GM19025 (cell line): ENCODE measurements around the gene KCNQ4.

ENCODE experiments used
- ATAC-seq: cut with Tn5 transposase; IDR thresholded peaks from one replicate; pipeline ENCODE4 v1.9.1; 2021; ENCODE audit warnings: mild to moderate bottlenecking, low read depth, moderate library complexity; ENCODE audit not compliant: unreplicated experiment

The KCNQ4 gene

DNA sequence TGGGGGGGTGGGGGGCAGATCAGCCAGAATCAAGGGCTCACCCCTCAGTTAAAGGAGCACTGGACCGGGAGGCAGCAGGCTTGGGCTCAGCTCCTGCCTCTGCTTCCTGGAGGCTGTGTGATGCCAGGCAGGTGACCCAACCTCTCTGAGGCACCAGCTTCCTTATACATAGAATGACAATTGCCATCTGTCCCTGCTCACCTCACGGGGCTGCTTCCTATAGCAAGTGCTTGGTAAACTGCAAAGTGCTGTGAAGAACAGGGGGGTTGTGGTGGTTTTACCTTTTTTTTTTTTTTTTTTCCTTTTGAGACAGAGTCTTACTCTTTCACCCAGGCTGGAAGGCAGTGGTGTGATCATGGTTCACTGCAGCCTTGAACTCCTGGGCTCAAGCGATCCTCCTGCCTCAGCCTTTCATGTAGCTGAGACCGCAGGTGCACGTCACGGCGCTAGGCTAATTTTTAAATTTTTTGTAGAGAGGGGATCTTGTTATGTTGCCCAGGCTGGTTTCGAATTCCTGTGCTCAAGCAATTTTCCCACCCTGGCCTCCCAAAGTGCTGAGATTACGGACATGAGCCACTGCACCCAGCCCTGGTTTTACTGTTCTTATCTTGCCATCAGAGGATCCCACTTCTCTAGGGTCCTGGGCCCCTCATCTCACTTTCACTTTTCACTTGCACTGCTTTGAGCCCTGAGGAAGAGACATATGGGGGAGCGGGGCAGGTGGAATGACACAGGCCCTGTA, 11.6 kb downstream of the KCNQ4 start:
- no peak for ATAC-seq

DNA sequence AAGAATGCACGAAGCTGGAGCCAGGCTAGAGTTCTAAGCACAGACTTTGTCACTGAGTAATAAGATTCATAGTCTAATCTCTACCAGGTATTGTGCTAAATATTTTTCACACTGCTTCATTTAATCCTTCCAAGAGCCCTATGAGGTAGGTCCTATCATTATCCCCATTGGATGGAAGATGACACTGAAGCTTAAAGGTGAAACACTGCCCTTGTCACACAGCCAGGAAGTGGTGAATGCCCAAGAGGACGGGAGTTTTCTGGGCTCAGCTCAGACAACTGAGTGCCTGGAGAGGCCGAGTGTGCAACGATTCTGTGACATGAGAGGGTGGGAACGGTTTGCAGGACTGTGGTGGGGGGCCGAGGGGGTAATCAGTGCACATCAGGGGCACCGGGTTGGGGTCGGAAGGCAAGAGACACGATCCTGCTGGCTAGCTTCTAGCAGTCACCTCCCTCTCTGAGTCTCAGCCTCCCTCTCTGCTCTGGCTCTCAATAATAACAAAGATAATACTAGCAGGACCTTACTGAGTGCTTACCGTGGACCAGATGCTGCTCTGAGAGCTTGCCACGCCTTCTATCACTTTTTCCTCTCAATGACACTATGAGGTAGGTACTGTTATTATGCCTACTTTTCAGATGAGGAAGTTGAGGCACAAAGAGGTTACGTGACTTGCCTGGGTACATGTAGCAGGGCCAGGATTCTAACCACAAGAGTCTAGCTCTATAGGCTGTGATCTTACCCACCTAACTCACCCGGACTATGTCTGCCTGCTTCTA, 12.4 kb downstream of the KCNQ4 start:
- no peak for ATAC-seq

DNA sequence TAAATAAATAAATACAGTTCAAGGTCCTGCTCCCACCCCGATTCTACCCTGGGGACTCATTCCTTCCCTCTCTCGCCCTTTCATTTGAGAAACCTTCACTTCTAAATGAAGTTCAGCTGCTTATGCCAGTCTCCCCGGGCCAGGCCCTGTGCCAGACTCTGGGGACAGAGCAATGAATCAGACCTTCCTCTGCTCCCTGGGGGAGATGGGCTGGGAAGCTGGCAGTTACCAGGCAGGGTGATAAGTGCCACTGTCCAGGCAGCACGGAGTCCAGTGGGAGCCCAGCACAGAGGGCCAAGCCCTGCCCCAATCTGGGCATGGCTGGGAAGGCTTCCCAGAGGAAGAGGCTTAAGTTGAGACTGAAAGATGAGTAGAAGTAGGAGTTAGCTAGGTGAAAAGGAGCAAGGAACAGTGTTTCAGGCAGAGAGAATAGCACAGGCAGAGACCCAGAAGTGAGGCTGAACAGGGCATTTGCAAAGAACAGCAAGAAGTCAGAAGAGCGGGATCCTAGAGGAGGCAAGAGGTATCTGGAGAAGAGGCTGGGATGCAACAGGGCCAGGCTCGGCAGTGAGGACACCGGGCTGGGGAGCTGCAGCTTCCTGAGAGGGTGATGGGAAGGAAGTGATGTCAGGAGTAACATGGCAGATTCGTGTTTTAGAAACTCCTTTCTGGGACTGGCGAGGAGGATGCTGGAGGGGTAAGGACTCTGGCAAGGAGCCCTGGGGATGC, 13.5 kb downstream of the KCNQ4 start:
- no peak for ATAC-seq

DNA sequence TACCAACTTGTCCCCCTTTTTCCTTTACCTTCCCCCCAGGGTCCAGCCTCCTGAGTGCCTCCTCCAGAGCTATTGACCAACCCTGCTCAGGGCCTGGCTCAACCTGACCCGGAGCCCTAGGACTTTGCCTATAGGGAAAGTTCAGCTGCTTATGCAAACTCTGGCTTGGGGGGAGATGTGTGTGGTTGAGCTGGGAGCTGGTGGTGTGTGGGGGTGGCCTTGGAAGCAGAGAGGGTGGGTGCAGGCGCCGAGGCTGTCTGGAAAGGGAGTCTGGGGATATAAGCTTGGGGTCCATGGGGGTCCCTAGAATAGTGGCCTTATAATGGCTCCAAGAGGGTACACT, 14.1 kb downstream of the KCNQ4 start:
- no peak for ATAC-seq

DNA sequence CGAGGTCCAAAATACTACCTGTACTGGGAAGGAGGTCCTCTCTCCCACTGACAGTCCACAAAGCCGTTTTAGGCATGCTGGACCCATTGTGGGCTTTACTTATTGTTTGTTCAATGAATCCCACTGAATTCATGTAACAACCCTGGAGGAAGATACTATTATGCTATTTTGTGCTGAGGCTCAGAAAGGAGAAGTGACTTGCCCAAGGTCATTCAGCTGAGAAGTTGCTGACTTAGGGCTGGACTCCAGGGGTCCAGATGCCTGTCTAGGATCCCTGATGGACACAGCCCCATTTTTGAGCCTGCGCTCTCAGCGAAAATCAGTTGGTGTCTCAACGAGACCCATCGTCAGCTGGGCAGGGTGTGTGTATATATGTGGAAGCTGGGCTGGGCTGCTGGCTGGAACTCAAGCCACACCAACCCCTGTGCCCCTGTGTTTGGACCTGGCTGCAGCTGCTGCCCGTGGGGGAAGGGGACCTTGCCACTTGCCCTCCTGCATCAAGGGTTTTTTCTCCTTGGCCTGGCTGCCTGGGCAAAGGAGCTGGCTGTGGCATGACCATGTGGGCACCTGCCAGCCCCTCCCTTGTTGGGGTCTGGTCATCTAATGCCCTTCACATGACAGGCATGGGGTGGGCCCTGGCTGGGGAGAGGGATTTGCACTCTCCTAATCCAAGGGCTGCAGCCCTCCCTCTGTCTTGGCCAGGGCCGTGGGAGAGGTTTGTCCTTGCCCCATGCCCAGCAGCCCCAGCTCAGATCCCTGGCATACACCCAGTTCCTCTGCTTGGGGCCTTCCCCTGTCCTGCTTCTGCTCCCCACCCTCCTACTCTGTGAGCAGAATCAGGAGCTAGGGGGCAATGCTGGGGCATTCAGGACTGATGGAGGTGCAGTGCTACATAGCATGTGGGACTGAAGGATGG, 15.0 kb downstream of the KCNQ4 start:
- ATAC-seq: no peak

DNA sequence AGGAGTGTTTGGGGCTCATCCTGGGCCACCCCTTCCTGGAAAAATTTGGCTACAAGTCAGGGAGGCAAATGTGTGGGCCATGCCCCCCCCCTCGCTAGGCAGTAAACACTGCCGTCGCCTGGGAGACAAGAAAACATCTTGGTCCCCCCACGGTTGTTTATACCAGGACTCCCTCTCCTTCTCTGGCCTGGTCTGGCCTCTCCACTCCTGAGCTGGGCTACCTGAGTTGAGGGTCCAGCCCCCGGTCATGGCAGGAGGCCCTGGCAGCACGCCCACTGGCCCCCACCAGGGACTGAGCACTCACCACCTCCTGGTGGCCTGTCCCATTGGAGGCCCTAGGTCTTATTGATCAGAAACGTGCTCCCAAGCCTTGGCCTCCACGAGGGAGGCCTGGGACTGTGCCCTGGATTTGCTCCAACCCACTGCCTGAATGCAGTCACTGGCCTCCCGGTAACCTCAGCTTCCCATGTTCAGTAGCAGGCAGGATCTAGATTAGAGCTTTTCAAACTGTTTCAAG, 15.8 kb downstream of the KCNQ4 start:
- ATAC-seq: no peak

DNA sequence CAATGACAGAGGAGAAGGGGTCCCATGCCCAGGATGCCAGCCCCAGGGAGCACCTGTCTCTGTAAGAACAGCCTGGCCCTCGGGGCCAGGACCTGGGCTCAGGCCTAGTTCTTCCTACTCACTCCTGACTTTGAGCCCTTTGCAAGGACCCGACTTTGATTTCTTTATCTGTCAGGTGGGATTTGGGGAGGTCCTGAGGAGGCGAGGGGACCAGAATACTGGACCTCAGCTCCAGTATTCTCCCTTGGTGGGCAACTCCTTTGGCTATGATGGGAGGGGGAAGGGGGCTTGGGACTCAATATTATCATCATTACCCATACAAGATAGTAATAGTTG, 18.1 kb downstream of the KCNQ4 start:
- no peak for ATAC-seq

DNA sequence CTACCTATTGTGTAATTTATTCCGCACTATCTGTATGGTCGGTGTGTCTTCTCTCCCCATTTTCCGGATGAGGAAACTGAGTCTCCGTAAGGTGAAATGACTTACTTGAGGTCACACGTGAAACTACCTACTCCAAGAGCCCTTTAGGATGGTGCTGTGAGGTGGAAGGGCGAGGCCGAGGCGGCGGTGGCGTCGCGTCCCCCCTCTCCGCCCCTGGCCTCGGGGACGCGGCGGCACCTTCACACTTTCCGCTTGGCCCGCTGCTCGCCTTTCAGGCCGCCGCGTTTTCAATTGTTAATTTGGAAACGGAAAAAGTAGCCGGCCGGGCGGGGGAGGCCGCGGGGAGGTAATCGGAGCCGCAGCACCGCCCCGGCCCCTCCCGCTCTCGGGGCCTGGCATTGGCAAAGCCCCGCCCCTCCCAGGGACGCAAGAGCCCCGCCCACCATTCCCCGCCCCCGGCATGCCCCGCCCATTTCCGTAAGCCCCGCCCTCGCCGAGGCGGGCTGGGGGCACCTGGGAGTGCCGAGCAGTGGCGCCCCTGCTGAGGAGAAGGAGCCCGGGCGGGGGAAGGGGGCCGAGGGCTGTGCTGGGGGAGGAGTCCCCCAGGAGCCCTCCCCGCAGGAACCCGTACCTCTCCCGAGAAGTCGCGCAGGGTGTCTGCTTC, 18.6 kb downstream of the KCNQ4 start:
- ATAC-seq: peak; percentile 71

DNA sequence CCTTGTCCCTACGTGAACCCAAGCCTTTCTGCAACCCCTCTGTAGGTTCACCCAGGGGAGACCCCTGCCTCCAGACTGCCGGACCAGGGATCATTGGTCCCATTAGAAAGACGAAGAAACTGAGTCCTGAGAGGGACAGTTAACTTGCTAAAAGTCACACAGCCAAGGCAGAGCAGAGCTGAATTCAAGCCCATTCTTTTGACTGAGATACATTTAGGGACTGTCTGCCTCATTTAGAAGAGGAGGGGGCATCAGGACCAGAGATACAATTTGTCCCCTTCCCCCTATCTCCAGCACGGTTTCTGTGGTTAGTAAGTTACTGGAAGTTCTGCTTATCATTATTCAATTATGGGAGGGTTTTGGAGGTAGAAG, 19.1 kb downstream of the KCNQ4 start:
- no peak for ATAC-seq

DNA sequence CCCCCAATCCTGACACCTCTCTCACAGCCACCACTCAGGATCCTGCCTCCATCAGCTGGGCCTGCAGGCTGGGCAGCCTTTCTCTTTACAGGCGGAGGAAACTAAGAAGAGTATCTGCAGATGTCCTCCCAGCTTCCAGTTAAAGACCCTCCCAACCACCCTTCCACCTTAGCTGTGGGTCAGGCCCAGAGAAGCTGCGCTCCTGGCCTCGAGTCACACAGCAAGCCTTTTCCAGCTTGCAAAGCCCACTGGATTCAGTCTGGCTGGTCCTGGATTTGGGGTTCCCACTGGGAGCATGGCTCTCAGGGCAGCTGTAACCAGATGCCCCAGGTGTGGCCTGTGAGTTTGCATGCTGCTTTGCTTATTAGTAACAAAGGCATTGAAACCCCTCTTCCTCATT, 19.9 kb downstream of the KCNQ4 start:
- ATAC-seq: no peak

DNA sequence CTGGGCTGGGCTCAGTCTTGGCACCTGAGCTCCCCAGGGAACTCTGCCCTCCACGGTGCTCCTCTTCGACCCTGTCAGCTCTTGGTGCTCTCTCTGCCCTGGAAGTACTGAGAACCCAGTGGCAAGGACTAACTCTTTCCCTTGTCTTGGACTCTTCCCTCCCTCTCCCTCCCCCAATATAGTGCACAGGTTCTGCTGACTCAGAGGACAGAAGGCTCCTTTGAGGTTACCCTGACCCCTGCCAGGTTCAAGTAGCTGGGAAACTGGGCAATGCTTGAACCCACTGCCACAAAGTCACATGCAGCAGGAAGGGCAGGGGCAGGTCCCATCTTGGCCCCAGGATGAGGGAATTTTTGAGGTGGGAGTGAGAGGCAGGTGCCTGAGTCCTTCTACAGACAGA, 20.3 kb downstream of the KCNQ4 start:
- no peak for ATAC-seq

DNA sequence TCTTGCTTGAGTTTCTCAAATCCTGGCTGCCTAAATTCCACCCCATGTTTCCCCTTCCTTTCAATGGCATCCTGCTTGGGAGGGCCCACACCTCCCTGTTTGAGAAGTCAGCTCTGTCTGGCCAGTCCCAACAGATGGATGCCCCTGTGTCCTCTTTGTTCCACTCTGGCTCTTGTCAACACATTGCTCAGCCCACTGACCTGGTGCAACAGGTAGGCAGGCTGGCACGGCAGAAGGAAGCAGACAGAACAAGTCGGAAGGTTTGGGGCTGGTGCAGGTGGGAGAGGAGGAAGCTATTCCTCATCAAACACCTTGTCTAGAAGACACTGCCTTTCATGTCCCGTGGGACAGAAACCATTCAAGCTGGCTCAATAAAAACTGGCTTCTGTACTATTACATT, 22.7 kb downstream of the KCNQ4 start:
- no peak for ATAC-seq

DNA sequence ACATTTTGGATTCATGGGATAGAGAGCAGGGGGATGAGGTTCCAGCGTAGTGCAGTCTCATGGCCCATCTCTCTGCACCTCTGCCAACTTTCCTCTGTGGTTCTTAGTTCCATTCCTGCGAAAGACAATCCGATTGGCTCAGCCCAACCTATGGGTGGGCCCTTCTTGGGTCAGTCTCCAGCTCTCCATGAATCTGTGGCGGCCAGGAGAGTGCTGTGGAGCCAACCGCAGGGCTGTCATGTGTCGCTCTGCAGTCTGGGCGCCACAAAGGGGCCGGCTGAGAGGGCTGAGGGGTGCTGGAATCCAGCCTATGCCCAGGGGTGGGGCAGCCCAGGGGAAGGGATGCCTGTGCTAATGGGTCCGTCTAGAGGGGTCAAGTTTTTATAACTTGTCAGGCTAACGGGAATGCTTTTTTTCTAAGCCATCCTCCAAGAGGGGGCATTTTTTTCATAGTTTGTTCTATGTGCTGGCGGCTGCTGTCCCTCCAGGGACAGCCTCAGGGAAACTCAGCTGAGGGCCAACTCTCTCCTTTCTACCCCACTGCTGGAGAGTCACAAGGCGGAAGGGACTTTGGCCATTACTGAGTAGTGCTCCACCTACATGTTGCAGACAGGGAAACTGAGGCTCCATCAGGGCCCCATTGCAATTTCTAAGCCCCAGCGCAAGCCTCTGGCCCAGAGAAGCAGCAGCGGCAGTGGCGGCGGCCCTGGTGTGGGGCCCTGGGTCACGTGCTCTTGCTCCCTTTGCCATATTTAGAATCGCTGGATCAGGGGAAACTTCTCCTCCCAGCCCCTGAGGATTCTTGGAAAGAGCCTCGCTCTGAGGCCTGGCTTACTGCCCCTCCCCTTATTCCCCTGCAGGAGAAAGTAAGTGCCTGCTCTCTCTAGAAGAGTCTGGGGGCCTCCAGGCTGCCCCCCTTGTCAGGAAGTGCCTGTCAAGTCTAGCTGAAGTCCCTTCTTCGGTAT, 23.4 kb downstream of the KCNQ4 start:
- ATAC-seq: no peak

DNA sequence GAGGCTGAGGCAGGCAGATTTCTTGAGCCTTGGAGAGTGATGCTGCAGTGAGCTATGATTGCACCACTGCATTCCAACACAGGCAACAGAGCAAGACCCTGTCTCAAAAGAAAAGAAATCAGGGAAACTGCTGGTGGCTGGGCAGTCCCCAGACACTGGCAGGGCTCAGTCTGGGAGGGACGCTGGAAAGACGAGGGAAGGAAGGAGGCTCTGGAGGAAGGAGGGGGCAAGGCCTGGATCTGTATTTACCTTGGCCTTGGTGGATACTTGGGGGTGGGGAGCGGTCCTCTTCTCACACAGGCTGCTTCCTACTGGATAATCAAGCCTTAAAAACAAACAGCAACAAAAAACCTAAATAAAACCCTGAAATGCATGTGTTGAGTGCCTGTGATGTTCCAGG, 24.4 kb downstream of the KCNQ4 start:
- ATAC-seq: no peak

DNA sequence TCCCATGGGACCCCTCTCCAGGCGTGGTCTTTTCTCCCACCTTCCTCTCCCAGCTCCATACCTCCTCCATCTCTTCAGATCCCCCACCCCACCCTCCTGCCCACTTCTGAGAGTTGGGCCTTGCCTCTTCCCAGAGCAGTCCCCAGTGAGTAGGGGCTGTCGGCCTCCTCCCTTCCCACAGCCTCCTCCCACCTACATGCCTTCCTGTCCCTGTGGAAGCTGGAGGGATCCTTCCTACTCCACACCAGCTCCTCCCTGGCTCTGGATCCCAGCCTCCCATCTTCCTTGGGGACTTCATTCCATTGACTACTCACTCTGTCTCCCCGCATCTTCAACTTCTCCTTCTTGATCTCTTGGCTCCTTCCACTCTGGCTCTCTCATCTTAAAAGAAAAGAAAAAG, 24.9 kb downstream of the KCNQ4 start:
- no peak for ATAC-seq

DNA sequence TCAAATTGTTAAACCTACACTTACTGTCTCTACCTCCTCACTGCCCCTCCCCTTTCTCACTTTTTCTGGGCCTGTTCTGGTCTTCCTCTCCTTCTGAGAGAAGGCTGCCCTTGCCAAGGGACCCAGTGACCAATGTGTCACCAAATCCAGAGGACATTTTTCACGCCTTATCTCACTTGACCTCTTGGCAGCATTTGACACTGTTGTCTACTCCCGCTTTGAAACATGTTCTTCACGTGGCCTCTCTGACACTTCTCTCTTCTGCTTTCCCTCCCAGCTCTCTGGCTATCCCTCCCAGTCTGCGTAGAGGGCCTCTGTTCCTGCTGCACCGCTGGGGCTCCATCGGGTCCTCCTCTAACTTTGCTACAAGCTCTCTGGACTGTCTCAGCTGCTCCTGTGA, 25.3 kb downstream of the KCNQ4 start:
- ATAC-seq: no peak

DNA sequence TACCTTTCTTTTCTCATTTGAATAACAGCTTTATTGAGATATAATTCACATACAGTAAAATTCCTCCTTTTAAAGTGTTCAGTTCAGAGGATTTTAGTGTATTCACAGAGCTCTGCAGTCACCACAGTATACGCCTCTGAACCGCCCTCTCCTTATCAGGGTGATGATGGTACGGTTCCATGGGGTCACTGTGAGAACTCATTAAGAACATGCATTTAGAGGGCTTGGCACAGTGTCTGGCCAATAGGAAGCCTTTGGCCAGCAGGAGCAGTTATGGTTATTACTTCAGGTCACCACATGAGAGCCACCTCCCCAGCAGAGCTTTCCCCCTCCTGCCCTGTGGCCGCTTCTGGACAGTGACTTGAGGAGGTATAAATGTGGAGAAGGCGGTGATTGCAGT, 27.3 kb downstream of the KCNQ4 start:
- ATAC-seq: no peak

DNA sequence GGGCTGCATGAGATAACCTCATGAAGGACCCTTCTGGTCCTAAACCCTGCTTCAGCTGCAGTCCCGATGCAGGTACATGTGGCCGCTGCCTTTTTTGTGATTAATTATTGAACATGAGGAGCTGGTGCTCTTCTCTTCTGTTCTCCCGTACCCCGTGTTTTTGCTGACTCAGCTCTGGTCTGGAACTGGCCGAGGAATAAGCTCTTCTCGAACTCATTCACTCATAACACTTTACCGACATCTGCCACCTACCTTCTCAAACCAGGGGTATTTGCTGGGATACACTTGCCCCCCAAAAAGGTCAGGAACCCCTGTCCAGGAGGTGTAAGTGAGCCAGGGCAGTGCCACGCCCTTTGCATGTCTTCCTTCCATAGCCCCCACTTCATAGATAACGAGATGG, 31.8 kb downstream of the KCNQ4 start:
- no peak for ATAC-seq

DNA sequence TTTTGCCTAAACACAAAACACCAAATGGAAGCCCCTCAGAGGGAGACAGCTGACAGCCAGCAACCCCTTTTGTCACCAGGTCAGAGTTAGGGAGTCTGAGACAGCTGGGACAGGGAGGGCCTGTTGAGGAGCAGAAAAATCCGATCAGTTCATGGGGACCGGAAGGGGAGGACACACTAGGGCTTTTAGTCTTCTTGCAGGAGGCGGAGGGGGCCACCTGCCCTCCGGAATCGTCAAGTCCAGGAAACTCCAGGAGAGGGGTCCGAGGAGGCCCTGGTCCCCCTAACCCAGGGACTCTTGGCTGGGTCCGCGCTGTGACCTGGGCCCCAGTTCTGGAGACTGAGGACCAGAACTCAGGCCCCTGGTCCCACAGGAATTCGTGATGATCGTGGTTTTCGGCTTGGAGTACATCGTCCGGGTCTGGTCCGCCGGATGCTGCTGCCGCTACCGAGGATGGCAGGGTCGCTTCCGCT, 34.2 kb downstream of the KCNQ4 start:
- ATAC-seq: no peak
